GM23248 (cell line): Measurements from ENCODE around the gene TCP11.

ENCODE experiments used
- EZH2 ChIP-seq: fragments of 200-600 bp; sonication (generic); IDR thresholded peaks from 2 replicates; pipeline ENCODE4 v1.6.1; 2018; ENCODE audit warnings: antibody characterized with exemption, mild to moderate bottlenecking; ENCODE audit not compliant: insufficient read depth, poor library complexity, severe bottlenecking
- EZH2phosphoT487 ChIP-seq: fragments of 200-600 bp; sonication (generic); IDR thresholded peaks from 2 replicates; pipeline ENCODE4 v1.6.1; 2018; ENCODE audit warnings: antibody characterized with exemption, moderate library complexity, mild to moderate bottlenecking, low read depth; ENCODE audit not compliant: insufficient read depth

DNA sequence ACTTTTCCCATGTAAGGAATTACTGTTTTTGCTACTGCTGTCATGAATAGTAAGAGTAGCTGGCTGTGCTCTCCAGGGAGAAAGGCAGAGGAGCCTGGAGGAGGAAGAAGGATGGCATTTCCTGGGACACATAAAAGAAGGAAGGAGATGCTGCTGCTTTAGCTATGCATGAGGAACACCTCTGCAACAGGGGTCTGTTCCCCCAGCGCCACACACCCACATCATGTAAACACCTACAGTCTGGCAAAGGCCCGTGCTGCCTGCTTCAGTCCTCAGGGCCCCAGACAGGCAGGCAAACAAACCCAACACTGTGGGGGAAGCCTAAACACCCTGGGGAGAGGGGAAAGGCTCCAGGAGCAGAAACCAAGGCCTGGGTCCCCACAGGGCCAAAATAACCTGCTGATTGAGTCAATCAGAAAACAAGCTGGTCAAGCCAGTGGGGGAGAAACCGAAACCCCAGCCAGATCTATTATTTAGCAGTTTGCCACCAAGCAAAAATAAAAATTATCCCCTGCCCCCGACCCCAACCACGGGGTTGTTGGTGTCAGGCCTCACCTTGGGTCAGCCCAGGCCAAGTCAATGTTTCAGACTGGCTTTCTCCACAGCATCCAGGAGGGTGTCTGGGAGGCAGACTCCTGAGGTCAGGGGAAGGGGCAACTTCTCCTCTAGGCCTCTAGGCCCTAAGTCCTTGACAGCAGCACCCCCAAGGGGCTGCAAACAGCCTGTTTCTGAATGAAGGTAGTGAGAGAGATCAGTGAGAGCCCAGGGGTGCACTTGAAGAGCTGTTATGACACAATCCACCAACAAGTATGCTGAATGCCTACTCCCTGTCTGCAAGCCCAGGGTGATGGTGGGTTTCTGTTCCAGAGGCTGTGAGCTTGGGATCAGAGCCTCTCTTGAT is 38.0 kb upstream of the TCP11 start:
- TF ChIP-seq EZH2 = no peak
- TF ChIP-seq EZH2phosphoT487 = no peak
